Sigmoid colon (tissue), 7 donors: ENCODE measurements around the gene NAGPA. TPM values are rescaled to one million over a fixed set of nuclear protein-coding genes. Genes with fewer than 3 reads are reported as not detected.

ENCODE experiments used
- DNase-seq: peaks from one replicate; pipeline ENCODE4 v3.0.0-alpha.2; 2019
- H3K27ac ChIP-seq, 4 donors: fragments of 200-600 bp; sonication (generic); one replicate each; pipeline ENCODE4 v1.5.1; 2016 to 2019; ENCODE audit warnings: mild to moderate bottlenecking in 1 of 4
- H3K27me3 ChIP-seq, 3 donors: fragments of 200-600 bp; sonication (generic); one replicate each; pipeline ENCODE4 v1.5.1; 2019; ENCODE audit warnings: mild to moderate bottlenecking in 1 of 3
- H3K36me3 ChIP-seq, 4 donors: fragments of 200-600 bp; sonication (generic); one replicate each; pipeline ENCODE4 v1.5.1; 2016 to 2019
- H3K4me1 ChIP-seq, 4 donors: fragments of 200-600 bp; sonication (generic); one replicate each; pipeline ENCODE4 v1.5.1; 2017 to 2019
- H3K4me3 ChIP-seq, 4 donors: fragments of 200-600 bp; sonication (generic); one replicate each; pipeline ENCODE4 v1.5.1; 2017 to 2019; ENCODE audit warnings: mild to moderate bottlenecking in 2 of 4, moderate library complexity in 1 of 4
- H3K9me3 ChIP-seq, 4 donors: fragments of 200-600 bp in 3 of 4; sonication (generic) in 3 of 4; one replicate each; pipeline versions ENCODE4 v1.5.1 to v1.6.1; 2013 to 2019
- EP300 ChIP-seq, 4 donors: sonication (generic); formaldehyde crosslinking; IDR thresholded peaks; one replicate each; pipeline ENCODE4 v1.6.1; 2017; ENCODE audit warnings: antibody characterized with exemption in 4 of 4
- POLR2A ChIP-seq, 2 donors: fragments of 450-650 bp; IDR thresholded peaks; one replicate each; pipeline ENCODE4 v1.6.1; 2016; ENCODE audit warnings: antibody characterized with exemption in 2 of 2, mild to moderate bottlenecking in 2 of 2, moderate library complexity in 2 of 2
- POLR2AphosphoS5 ChIP-seq, 4 donors: sonication (generic); formaldehyde crosslinking; IDR thresholded peaks; one replicate each; pipeline ENCODE4 v1.6.1; 2017; ENCODE audit warnings: antibody characterized with exemption in 4 of 4
- WGBS, 2 donors: extraction: QIAGEN DNeasy Blood & Tissue Kit; methylation state at CpG; one replicate each; pipeline ENCODE4 v1.1.7; 2013; 5-methylcytosine and 5-hydroxymethylcytosine counted together
- intact Hi-C: fragments of 100-400 bp; cut with DNase I; formaldehyde crosslinking; loops from one replicate; pipeline ENCODE4 v1.15.1; 2023
- polyA plus RNA-seq, 3 donors: library from polyadenylated mRNA; stranded (reverse); fragments of 200-250 nt; gene quantifications; one replicate each; pipeline ENCODE4 v1.2.3, GENCODE V29; 2013
- total RNA-seq, 4 donors: library from RNA; depleted of rRNA; stranded (reverse); fragments of >200 nt; gene quantifications; one replicate each; pipeline ENCODE4 v1.1.0, GENCODE V29; 2016
- TF ChIP-seq, protein P1 (sequence below), 4 experiments: fragments of 450-650 bp in 3 of 4; fragments of 200-600 bp in 1 of 4; IDR thresholded peaks; one replicate each; pipeline ENCODE4 v1.5.1; 2016 to 2019; ENCODE audit warnings: antibody characterized with exemption in 4 of 4, mild to moderate bottlenecking in 3 of 4, moderate library complexity in 2 of 4
- donor health status: healthy with polysubstance abuse.
- donor health status: Bipolar disorder and iron deficiency.
- donor health status: healthy.

NAGPA gene
- total and polyA plus RNA-seq, 7 donors = 10.8 to 30.7 (median 16.4) TPM

GRCh38 chr16:4979736-4980660 is 53.7 kb downstream of the NAGPA start:
- Histone ChIP-seq H3K36me3 (no peaks in the 10 kb centered on the region), H3K4me1 (peaks cover 0 to 5% (median 0%) of the 10 kb centered on the region in 4 donors), H3K27me3 (no peaks in the 10 kb centered on the region), H3K9me3 (peaks cover 0 to 4% (median 0%) of the 10 kb centered on the region in 4 donors), H3K27ac (no peak overlapping the region), H3K4me3 (no peak overlapping the region)
- no peak for DNase-seq
- TF ChIP-seq POLR2AphosphoS5 (IDR thresholded peaks at IDR 0.05) (no peak), POLR2A (IDR thresholded peaks at IDR 0.05) (no peak), EP300 (IDR thresholded peaks at IDR 0.05) (no peak)
- TF ChIP-seq, protein P1, sequence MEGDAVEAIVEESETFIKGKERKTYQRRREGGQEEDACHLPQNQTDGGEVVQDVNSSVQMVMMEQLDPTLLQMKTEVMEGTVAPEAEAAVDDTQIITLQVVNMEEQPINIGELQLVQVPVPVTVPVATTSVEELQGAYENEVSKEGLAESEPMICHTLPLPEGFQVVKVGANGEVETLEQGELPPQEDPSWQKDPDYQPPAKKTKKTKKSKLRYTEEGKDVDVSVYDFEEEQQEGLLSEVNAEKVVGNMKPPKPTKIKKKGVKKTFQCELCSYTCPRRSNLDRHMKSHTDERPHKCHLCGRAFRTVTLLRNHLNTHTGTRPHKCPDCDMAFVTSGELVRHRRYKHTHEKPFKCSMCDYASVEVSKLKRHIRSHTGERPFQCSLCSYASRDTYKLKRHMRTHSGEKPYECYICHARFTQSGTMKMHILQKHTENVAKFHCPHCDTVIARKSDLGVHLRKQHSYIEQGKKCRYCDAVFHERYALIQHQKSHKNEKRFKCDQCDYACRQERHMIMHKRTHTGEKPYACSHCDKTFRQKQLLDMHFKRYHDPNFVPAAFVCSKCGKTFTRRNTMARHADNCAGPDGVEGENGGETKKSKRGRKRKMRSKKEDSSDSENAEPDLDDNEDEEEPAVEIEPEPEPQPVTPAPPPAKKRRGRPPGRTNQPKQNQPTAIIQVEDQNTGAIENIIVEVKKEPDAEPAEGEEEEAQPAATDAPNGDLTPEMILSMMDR (IDR thresholded peaks at IDR 0.05) = no peak
- WGBS, 2 donors = 77 to 79% methylated on average over 25 of the region's 25 CpGs
- intact Hi-C loops = no loop called here

GRCh38 chr16:4979164-4979563 is 54.6 kb downstream of the NAGPA start:
- Histone ChIP-seq H3K27ac (no peak overlapping the region), H3K4me3 (no peak overlapping the region), H3K36me3 (no peaks in the 10 kb centered on the region), H3K4me1 (peaks cover 0 to 5% (median 0%) of the 10 kb centered on the region in 4 donors), H3K9me3 (peaks cover 0 to under 1% (median 0%) of the 10 kb centered on the region in 4 donors), H3K27me3 (no peaks in the 10 kb centered on the region)
- no peak for DNase-seq
- TF ChIP-seq EP300 (IDR thresholded peaks at IDR 0.05) (no peak), POLR2AphosphoS5 (IDR thresholded peaks at IDR 0.05) (no peak), POLR2A (IDR thresholded peaks at IDR 0.05) (no peak)
- TF ChIP-seq, protein P1 (IDR thresholded peaks at IDR 0.05) = no peak
- 89 to 94% methylated on average over 7 of the region's 7 CpGs for WGBS, 2 donors
- intact Hi-C loops = no loop called here

GRCh38 chr16:4976611-4977145 is 57.1 kb downstream of the NAGPA start:
- DNase-seq = no peak
- 25 to 76% methylated on average over 5 of the region's 5 CpGs for WGBS, 2 donors

GRCh38 chr16:4976079-4976478 is 57.7 kb downstream of the NAGPA start:
- no peak for DNase-seq
- WGBS, 2 donors = 79 to 90% methylated on average over 2 of the region's 2 CpGs
- Histone ChIP-seq H3K4me1 (no peaks in the 10 kb centered on the region), H3K27ac (no peak overlapping the region), H3K9me3 (no peaks in the 10 kb centered on the region), H3K36me3 (no peaks in the 10 kb centered on the region), H3K27me3 (peaks cover 0 to 5% (median 0%) of the 10 kb centered on the region in 3 donors), H3K4me3 (no peak overlapping the region)
- TF ChIP-seq POLR2AphosphoS5 (IDR thresholded peaks at IDR 0.05) (no peak), POLR2A (IDR thresholded peaks at IDR 0.05) (no peak), EP300 (IDR thresholded peaks at IDR 0.05) (no peak)
- TF ChIP-seq, protein P1 (IDR thresholded peaks at IDR 0.05) = no peak
- intact Hi-C loops = no loop called here

More at GRCh38 chr16:4976611-4977145, 57.1 kb downstream of the NAGPA start:
- Histone ChIP-seq H3K27me3 (peaks cover 0 to 5% (median 0%) of the 10 kb centered on the region in 3 donors), H3K4me3 (no peak overlapping the region), H3K4me1 (no peaks in the 10 kb centered on the region), H3K9me3 (no peaks in the 10 kb centered on the region), H3K36me3 (no peaks in the 10 kb centered on the region), H3K27ac (no peak overlapping the region)
- intact Hi-C loops = no loop called here
- TF ChIP-seq POLR2AphosphoS5 (IDR thresholded peaks at IDR 0.05) = no peak
- TF ChIP-seq, protein P1 (IDR thresholded peaks at IDR 0.05) = no peak
- no peak for TF ChIP-seq POLR2A (IDR thresholded peaks at IDR 0.05)
- no peak for TF ChIP-seq EP300 (IDR thresholded peaks at IDR 0.05)

Other genes with a start within 250 kb of the NAGPA start
- gene SEPTIN12, start 245.6 kb downstream of the NAGPA start, total RNA-seq = not detected
- 1 to 10 TPM in 1 of 3 donors, not detected in 2; 2.5 TPM for gene SEPTIN12, start 245.6 kb downstream of the NAGPA start, polyA plus RNA-seq
- not detected for gene SMIM22, start 238.6 kb downstream of the NAGPA start, total RNA-seq
- gene SMIM22, start 238.6 kb downstream of the NAGPA start, polyA plus RNA-seq = 1,000 to 10,000 TPM in 2 of 3 donors, 100 to 1,000 TPM in 1; 848 to 2,006 (median 1,963) TPM
- 10 to 100 TPM; 47.9 to 72.8 (median 58.3) TPM for gene ROGDI, start 231.3 kb downstream of the NAGPA start, total RNA-seq
- 10 to 100 TPM; 23.4 to 46.7 (median 25.2) TPM for gene ROGDI, start 231.3 kb downstream of the NAGPA start, polyA plus RNA-seq
- 10 to 100 TPM; 56.7 to 67.3 (median 59.9) TPM for gene GLYR1, start 186.6 kb downstream of the NAGPA start, total RNA-seq
- gene GLYR1, start 186.6 kb downstream of the NAGPA start, polyA plus RNA-seq = 10 to 100 TPM; 48.0 to 70.5 (median 70.3) TPM
- 10 to 100 TPM; 16.4 to 27.7 (median 17.8) TPM for gene UBN1, start 186.5 kb downstream of the NAGPA start, total RNA-seq
- 10 to 100 TPM in 2 of 3 donors, 1 to 10 TPM in 1; 8.4 to 24.1 (median 17.8) TPM for gene UBN1, start 186.5 kb downstream of the NAGPA start, polyA plus RNA-seq
- gene PPL, start 96.8 kb downstream of the NAGPA start, total RNA-seq = 10 to 100 TPM; 10.3 to 42.9 (median 37.0) TPM
- gene PPL, start 96.8 kb downstream of the NAGPA start, polyA plus RNA-seq = 10 to 100 TPM in 1 of 3 donors, 1 to 10 TPM in 2; 4.6 to 27.0 (median 8.3) TPM
- gene SEC14L5, start 75.6 kb downstream of the NAGPA start, total RNA-seq = 1 to 10 TPM in 1 of 4 donors, under 1 TPM in 3; 0.28 to 2.5 (median 0.65) TPM
- under 1 TPM; under 0.01 to 0.46 (median 0.35) TPM for gene SEC14L5, start 75.6 kb downstream of the NAGPA start, polyA plus RNA-seq
- 10 to 100 TPM in 3 of 4 donors, 1 to 10 TPM in 1; 4.6 to 15.7 (median 13.4) TPM for gene C16orf89, start 32.0 kb upstream of the NAGPA start, total RNA-seq
- 1 to 10 TPM; 2.5 to 6.6 (median 2.7) TPM for gene C16orf89, start 32.0 kb upstream of the NAGPA start, polyA plus RNA-seq
- 10 to 100 TPM in 3 of 4 donors, 1 to 10 TPM in 1; 9.7 to 30.4 (median 14.3) TPM for gene ALG1, start 37.9 kb upstream of the NAGPA start, total RNA-seq
- 10 to 100 TPM in 1 of 3 donors, 1 to 10 TPM in 2; 2.4 to 35.0 (median 4.2) TPM for gene ALG1, start 37.9 kb upstream of the NAGPA start, polyA plus RNA-seq
- 10 to 100 TPM in 2 of 4 donors, 1 to 10 TPM in 2; 8.1 to 11.1 (median 9.6) TPM for gene EEF2KMT, start 63.9 kb upstream of the NAGPA start, total RNA-seq
- 1 to 10 TPM; 4.2 to 9.8 (median 7.2) TPM for gene EEF2KMT, start 63.9 kb upstream of the NAGPA start, polyA plus RNA-seq